CD14-positive monocyte (primary cell): Measurements from ENCODE around the gene ZNF576. TPM values are rescaled to one million over a fixed set of nuclear protein-coding genes. Genes with fewer than 3 reads are reported as not detected.

ENCODE experiments used
- DNase-seq, 3 donors: peaks; one replicate each; pipeline ENCODE4 v3.0.0-alpha.2; 2011 to 2022
- H2AFZ ChIP-seq: 2 replicates; pipeline ENCODE4 v1.6.0; 2012; ENCODE audit warnings: mild to moderate bottlenecking, low read depth, low read length, inconsistent platforms; ENCODE audit not compliant: insufficient read depth, poor library complexity, severe bottlenecking
- H3K27ac ChIP-seq, 2 donors: 1 replicate in 1 of 2; 2 replicates in 1 of 2; pipeline ENCODE4 v1.5.1; 2012 to 2013; ENCODE audit warnings: low read length in 2 of 2, control low read depth in 1 of 2, inconsistent platforms in 1 of 2, low read depth in 1 of 2, mild to moderate bottlenecking in 1 of 2
- H3K27me3 ChIP-seq, 2 donors: one replicate each; pipeline versions ENCODE4 v1.6.0 to v1.6.1; 2011 to 2013; ENCODE audit warnings: low read length in 2 of 2; ENCODE audit not compliant: control insufficient read depth in 2 of 2, insufficient read depth in 2 of 2
- H3K36me3 ChIP-seq, 2 donors: replicated peaks in 1 of 2; 1 replicate in 1 of 2; 2 replicates in 1 of 2; pipeline versions ENCODE4 v1.5.1 to v1.6.1; 2012 to 2013; ENCODE audit warnings: low read length in 2 of 2, control low read depth in 1 of 2, inconsistent platforms in 1 of 2, mild to moderate bottlenecking in 1 of 2; ENCODE audit not compliant: insufficient read depth in 2 of 2, control insufficient read depth in 1 of 2
- H3K4me1 ChIP-seq, 2 donors: 1 replicate in 1 of 2; 2 replicates in 1 of 2; pipeline versions ENCODE4 v1.5.1 to v1.6.1; 2012 to 2013; ENCODE audit warnings: low read length in 2 of 2, control low read depth in 1 of 2, inconsistent platforms in 1 of 2, mild to moderate bottlenecking in 1 of 2, moderate library complexity in 1 of 2; ENCODE audit not compliant: insufficient read depth in 2 of 2, control insufficient read depth in 1 of 2
- H3K4me2 ChIP-seq: replicated peaks from 2 replicates; pipeline ENCODE3; 2012; ENCODE audit warnings: low read length, moderate library complexity, mild to moderate bottlenecking; ENCODE audit not compliant: poor library complexity, severe bottlenecking; ENCODE audit errors: extremely low read depth
- H3K4me3 ChIP-seq, 3 experiments: fragments of 200-600 bp in 1 of 3; sonication (generic) in 1 of 3; replicated peaks in 1 of 3; 1 replicate in 2 of 3; 2 replicates in 1 of 3; pipeline ENCODE4 v1.5.1; 2011 to 2013; ENCODE audit warnings: low read length in 3 of 3, mild to moderate bottlenecking in 3 of 3, control low read depth in 2 of 3, low read depth in 2 of 3, inconsistent platforms in 1 of 3, moderate library complexity in 1 of 3
- H3K79me2 ChIP-seq: 2 replicates; pipeline ENCODE4 v1.6.0; 2012; ENCODE audit warnings: mild to moderate bottlenecking, control low read depth, inconsistent platforms, low read length, moderate library complexity; ENCODE audit not compliant: insufficient read depth
- H3K9ac ChIP-seq: 2 replicates; pipeline ENCODE4 v1.6.0; 2017; ENCODE audit warnings: low read length, mild to moderate bottlenecking; ENCODE audit not compliant: insufficient read depth, poor library complexity, severe bottlenecking
- H3K9me3 ChIP-seq, 2 donors: replicated peaks in 1 of 2; 1 replicate in 1 of 2; 2 replicates in 1 of 2; pipeline versions ENCODE4 v1.5.1 to v1.6.1; 2012 to 2013; ENCODE audit warnings: low read length in 2 of 2, control low read depth in 1 of 2; ENCODE audit not compliant: control insufficient read depth in 1 of 2, insufficient read depth in 1 of 2
- H4K20me1 ChIP-seq: 2 replicates; pipeline ENCODE4 v1.6.0; 2012; ENCODE audit warnings: mild to moderate bottlenecking, low read length, control low read depth, moderate library complexity; ENCODE audit not compliant: insufficient read depth
- H3K27ac Mint-ChIP-seq, 7 donors: one replicate each; pipeline ENCODE4 v1.8.0; 2020; ENCODE audit warnings: mild to moderate bottlenecking in 7 of 7, mixed read lengths in 7 of 7, moderate library complexity in 6 of 7, inconsistent platforms in 2 of 7
- H3K27me3 Mint-ChIP-seq, 3 donors: one replicate each; pipeline ENCODE4 v1.8.0; 2021 to 2022; ENCODE audit warnings: low read depth in 3 of 3, mild to moderate bottlenecking in 3 of 3, mixed read lengths in 3 of 3, moderate library complexity in 3 of 3, inconsistent platforms in 1 of 3
- H3K36me3 Mint-ChIP-seq, 2 donors: one replicate each; pipeline ENCODE4 v1.8.0; 2020; ENCODE audit warnings: mixed read lengths in 2 of 2, inconsistent platforms in 1 of 2, mild to moderate bottlenecking in 1 of 2
- H3K4me1 Mint-ChIP-seq: one replicate; pipeline ENCODE4 v1.8.0; 2020; ENCODE audit warnings: mild to moderate bottlenecking, mixed read lengths
- H3K4me3 Mint-ChIP-seq, 2 donors: one replicate each; pipeline ENCODE4 v1.8.0; 2020; ENCODE audit warnings: mild to moderate bottlenecking in 2 of 2, mixed read lengths in 2 of 2, moderate library complexity in 1 of 2
- H3K9me3 Mint-ChIP-seq, 7 donors: one replicate each; pipeline ENCODE4 v1.8.0; 2020 to 2022; ENCODE audit warnings: mixed read lengths in 7 of 7, mild to moderate bottlenecking in 6 of 7, moderate library complexity in 6 of 7, inconsistent platforms in 2 of 7
- WGBS: methylation state at CpG from one replicate; pipeline ENCODE4 v1.1.5; 2013; ENCODE audit warnings: missing lambda C conversion rate; ENCODE audit not compliant: insufficient coverage; 5-methylcytosine and 5-hydroxymethylcytosine counted together
- intact Hi-C, 2 donors: fragments of 100-400 bp; cut with micrococcal nuclease; formaldehyde crosslinking; loops; one replicate each; pipeline versions ENCODE4 v1.15.0 to v1.15.1; 2023
- polyA plus RNA-seq, 3 donors: library from polyadenylated mRNA; depleted of rRNA in 1 of 3; unstranded in 2 of 3; stranded (reverse) in 1 of 3; fragments of 300-500 nt in 2 of 3; fragments of >200 nt in 1 of 3; fragmentation: Illumina TruSeq in 2 of 3; gene quantifications; 1 replicate in 2 of 3; 2 replicates in 1 of 3; pipeline ENCODE4 v1.2.3, GENCODE V29; 2012 to 2021
- TF ChIP-seq, protein P1 (sequence below): fragments of 200-600 bp; IDR thresholded peaks from one replicate; pipeline ENCODE4 v1.8.0; 2022; ENCODE audit warnings: antibody characterized with exemption, mild to moderate bottlenecking

Gene ZNF576
- polyA plus RNA-seq, 3 donors, result 3.6 to 8.4 (median 7.2) TPM

DNA sequence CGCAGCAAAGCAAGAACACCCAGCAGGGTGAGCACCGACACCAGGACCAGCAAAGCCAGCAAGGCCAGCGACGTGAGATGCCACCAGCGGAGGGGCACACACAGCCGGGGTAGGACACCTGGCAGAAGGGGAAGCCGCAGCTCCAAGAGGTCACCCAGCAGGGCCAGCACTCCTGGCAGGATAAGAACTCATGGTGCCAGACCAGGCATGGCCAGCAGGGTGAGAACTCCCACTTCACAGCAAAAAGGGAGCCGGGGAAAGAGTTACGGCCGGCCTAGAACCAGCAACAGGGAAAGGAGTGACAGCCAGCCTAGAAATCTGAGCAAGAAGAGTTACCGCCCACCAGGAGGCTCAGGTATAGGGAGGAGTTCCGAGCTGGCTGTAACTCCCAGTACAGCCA lies 16.0 kb downstream of the ZNF576 start:
- TF ChIP-seq, protein P1, sequence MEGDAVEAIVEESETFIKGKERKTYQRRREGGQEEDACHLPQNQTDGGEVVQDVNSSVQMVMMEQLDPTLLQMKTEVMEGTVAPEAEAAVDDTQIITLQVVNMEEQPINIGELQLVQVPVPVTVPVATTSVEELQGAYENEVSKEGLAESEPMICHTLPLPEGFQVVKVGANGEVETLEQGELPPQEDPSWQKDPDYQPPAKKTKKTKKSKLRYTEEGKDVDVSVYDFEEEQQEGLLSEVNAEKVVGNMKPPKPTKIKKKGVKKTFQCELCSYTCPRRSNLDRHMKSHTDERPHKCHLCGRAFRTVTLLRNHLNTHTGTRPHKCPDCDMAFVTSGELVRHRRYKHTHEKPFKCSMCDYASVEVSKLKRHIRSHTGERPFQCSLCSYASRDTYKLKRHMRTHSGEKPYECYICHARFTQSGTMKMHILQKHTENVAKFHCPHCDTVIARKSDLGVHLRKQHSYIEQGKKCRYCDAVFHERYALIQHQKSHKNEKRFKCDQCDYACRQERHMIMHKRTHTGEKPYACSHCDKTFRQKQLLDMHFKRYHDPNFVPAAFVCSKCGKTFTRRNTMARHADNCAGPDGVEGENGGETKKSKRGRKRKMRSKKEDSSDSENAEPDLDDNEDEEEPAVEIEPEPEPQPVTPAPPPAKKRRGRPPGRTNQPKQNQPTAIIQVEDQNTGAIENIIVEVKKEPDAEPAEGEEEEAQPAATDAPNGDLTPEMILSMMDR, result no peak
- Histone ChIP-seq H3K79me2 (no peaks in the 10 kb centered on the region), H3K4me1 (peaks cover 3 to 5% of the 10 kb centered on the region in 2 donors), H3K9ac (no peak overlapping the region), H3K4me2 (no peak overlapping the region), H3K4me3 (no peak overlapping the region), H3K9me3 (no peaks in the 10 kb centered on the region), H3K36me3 (no peaks in the 10 kb centered on the region), H3K27ac (no peak overlapping the region), H4K20me1 (no peaks in the 10 kb centered on the region), H2AFZ (no peak overlapping the region), H3K27me3 (no peaks in the 10 kb centered on the region)
- H3K9me3 Mint-ChIP-seq, result peaks cover 0 to 6% (median 0%) of the 10 kb centered on the region in 7 donors
- H3K4me1 Mint-ChIP-seq, result peaks cover 3% of the 10 kb centered on the region
- 96% methylated on average over 7 of the region's 12 CpGs for WGBS
- intact Hi-C loops, result no loop called here
- no peak overlapping the region for H3K4me3 Mint-ChIP-seq
- peaks cover 0 to 5% (median 0%) of the 10 kb centered on the region in 3 donors for H3K27me3 Mint-ChIP-seq
- no peak overlapping the region for H3K27ac Mint-ChIP-seq
- H3K36me3 Mint-ChIP-seq, result peaks cover 32 to 33% of the 10 kb centered on the region in 2 donors
- DNase-seq, result no peak

DNA sequence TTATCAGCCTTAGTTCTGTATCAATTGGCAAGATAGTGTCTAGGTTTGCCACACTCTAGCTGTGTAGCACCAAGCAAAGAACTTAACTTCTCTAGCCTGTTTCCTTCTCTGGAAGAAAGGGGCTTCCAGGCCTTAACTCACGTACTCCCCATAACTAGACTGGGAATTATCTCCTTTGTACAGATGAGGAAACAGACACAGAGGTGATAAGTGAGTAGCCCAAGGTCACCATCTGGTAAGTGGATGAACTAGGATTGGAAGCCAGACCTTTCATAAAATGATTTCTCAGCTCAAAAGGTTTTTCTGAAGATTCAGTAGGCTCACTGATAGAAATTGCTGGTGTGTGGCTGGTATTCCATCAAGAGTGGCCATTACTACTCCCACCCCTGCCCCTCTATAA lies 19.9 kb downstream of the ZNF576 start:
- H3K36me3 Mint-ChIP-seq, result peaks cover 28 to 30% of the 10 kb centered on the region in 2 donors
- WGBS, result no CpG with 5 or more reads among the region's 1 CpG
- Histone ChIP-seq H3K4me1 (peaks cover 16 to 17% of the 10 kb centered on the region in 2 donors), H4K20me1 (no peaks in the 10 kb centered on the region), H3K9ac (no peak overlapping the region), H3K79me2 (peaks cover 9% of the 10 kb centered on the region), H3K4me3 (no peak overlapping the region), H3K27ac (no peak overlapping the region), H3K4me2 (no peak overlapping the region), H3K9me3 (no peaks in the 10 kb centered on the region), H2AFZ (no peak overlapping the region), H3K27me3 (no peaks in the 10 kb centered on the region), H3K36me3 (no peaks in the 10 kb centered on the region)
- peaks cover 0 to 6% (median 0%) of the 10 kb centered on the region in 7 donors for H3K9me3 Mint-ChIP-seq
- no peak overlapping the region for H3K27ac Mint-ChIP-seq
- intact Hi-C loops, result no loop called here
- H3K27me3 Mint-ChIP-seq, result peaks cover 0 to 5% (median 0%) of the 10 kb centered on the region in 3 donors
- DNase-seq, result no peak
- no peak overlapping the region for H3K4me3 Mint-ChIP-seq
- TF ChIP-seq, protein P1, result no peak
- H3K4me1 Mint-ChIP-seq, result peaks cover 12% of the 10 kb centered on the region
